ENCODE data around the gene RNF212. TPM values are rescaled to one million over a fixed set of nuclear protein-coding genes. Genes with fewer than 3 reads are reported as not detected.

RNF212 gene
- total RNA-seq, 1 donor from 2014 or later, result under 0.01 TPM

DNA sequence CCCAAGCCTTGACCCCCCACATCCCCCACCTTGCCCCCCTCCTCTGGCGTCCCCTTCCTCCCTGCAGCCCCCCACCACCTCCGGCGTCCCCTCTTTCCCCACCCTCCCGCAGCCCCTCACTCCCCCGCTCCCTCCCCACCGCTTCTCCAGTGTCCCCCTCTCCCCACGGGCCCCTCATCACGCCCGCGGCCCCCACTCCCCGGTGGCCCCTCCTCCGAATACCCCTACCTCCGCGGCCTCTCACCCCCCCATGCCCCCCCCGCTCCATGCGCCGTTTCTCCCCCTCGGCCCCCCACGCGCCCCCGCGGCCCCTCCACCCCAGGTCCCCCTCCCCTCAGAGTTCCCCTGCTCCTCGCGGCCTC, 562 bp downstream of the RNF212 start:
- peaks cover 2% of the 10 kb centered on the region for H3K27me3 ChIP-seq (ENCODE audit: control insufficient read depth, insufficient read depth, low read length)

DNA sequence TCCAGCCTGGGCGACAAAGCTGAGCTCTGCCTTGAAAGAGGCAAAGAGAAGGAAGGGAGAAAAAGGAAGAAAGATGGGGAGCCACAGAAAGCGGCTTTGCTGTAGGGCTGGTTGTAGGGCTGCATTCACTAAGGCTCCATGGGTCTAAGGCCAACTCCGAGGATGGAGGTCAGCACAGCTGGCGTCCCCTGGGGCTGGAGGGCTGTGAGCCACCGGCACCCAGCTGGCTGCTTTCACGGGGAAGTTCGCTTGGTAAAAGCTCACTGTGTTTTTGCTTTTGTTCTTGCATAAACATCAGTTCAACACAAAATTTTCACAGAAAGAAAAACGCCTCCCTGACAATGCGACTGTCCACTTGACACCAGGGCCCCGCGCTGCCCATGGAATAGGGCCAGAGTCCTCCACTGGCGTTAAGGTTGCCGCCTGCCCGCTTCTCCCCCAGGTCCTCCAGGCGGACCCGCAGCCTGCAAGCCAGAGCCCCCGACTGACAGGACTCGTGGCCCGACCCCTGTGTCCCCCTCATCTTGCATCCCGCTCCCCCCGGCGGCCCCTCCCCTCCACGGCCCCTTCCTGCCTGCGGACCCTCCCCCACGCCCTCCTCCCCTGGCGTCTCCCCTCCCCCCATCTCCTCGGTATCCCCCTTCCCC, 1.1 kb downstream of the RNF212 start:
- no peak for DNase-seq (ENCODE audit: low read depth)
- no peak for TF ChIP-seq CTCF (IDR thresholded peaks at IDR 0.05; ENCODE audit: insufficient read depth, low read length, severe bottlenecking)
- no peak for FAIRE-seq

More for the DNA sequence above, 562 bp downstream of the RNF212 start:
- DNase-seq (ENCODE audit: low read depth) (no peak), FAIRE-seq (no peak)
- Histone ChIP-seq H3K36me3 (ENCODE audit: control insufficient read depth, insufficient read depth, low read length) (no peaks in the 10 kb centered on the region), H3K4me3 (ENCODE audit: low read depth, low read length) (no peak overlapping the region)
- TF ChIP-seq CTCF (IDR thresholded peaks at IDR 0.05; ENCODE audit: insufficient read depth, low read length, severe bottlenecking), result no peak

GRCh38 chr4:1111259-1111809, 2.0 kb downstream of the RNF212 start:
- Histone ChIP-seq H3K36me3 (ENCODE audit: control insufficient read depth, insufficient read depth, low read length) (no peaks in the 10 kb centered on the region), H3K27me3 (ENCODE audit: control insufficient read depth, insufficient read depth, low read length) (peaks cover 2% of the 10 kb centered on the region), H3K4me3 (ENCODE audit: low read depth, low read length) (no peak overlapping the region)
- no peak for TF ChIP-seq CTCF (IDR thresholded peaks at IDR 0.05; ENCODE audit: insufficient read depth, low read length, severe bottlenecking)
- FAIRE-seq (no peak), DNase-seq (ENCODE audit: low read depth) (peak; percentile 35)

More for the DNA sequence above, 1.1 kb downstream of the RNF212 start:
- H3K27me3 ChIP-seq (ENCODE audit: control insufficient read depth, insufficient read depth, low read length), result peaks cover 2% of the 10 kb centered on the region
- H3K4me3 ChIP-seq (ENCODE audit: low read depth, low read length), result no peak overlapping the region
- H3K36me3 ChIP-seq (ENCODE audit: control insufficient read depth, insufficient read depth, low read length), result no peaks in the 10 kb centered on the region

DNA sequence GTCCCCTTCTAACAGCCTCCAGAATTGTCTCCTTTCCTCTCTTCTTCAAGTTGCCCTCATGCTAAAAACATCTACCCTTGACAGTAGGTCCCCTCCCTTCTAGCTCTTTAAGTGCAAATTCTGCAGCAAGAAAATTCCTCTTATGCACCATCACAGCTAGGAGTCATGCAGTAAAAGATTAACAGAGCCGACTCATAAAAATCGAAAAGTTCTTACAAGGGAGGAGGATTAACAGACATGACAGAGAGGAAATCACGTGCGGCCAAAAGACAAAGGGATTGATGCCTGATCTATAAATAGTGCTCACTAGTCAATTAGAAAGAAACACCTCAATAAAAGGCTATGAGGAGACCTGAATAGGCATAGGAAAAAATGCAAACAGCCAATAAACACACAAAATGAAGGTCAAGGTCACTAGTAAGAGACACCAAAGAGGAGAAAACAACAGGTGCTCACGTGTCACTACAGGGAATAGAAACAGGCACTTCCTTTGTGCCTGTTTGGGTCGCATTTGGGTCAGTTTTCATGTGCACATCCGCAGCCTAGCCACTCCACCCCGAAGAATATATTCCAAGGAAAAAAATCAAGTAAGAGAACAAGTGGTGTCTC, 3.4 kb downstream of the RNF212 start:
- DNase-seq (ENCODE audit: low read depth) (no peak), FAIRE-seq (no peak)
- TF ChIP-seq CTCF (IDR thresholded peaks at IDR 0.05; ENCODE audit: insufficient read depth, low read length, severe bottlenecking), result no peak
- no peak overlapping the region for H3K4me3 ChIP-seq (ENCODE audit: low read depth, low read length)
- H3K36me3 ChIP-seq (ENCODE audit: control insufficient read depth, insufficient read depth, low read length), result no peaks in the 10 kb centered on the region
- no peaks in the 10 kb centered on the region for H3K27me3 ChIP-seq (ENCODE audit: control insufficient read depth, insufficient read depth, low read length)

GRCh38 chr4:1109333-1109732, 4.0 kb downstream of the RNF212 start:
- DNase-seq (ENCODE audit: low read depth), result no peak
- no peak for TF ChIP-seq CTCF (IDR thresholded peaks at IDR 0.05; ENCODE audit: insufficient read depth, low read length, severe bottlenecking)
- no peak overlapping the region for H3K4me3 ChIP-seq (ENCODE audit: low read depth, low read length)
- no peak for FAIRE-seq
- no peaks in the 10 kb centered on the region for H3K36me3 ChIP-seq (ENCODE audit: control insufficient read depth, insufficient read depth, low read length)
- no peaks in the 10 kb centered on the region for H3K27me3 ChIP-seq (ENCODE audit: control insufficient read depth, insufficient read depth, low read length)

All from bronchial epithelial cell (primary cell).